Naive B cell (primary cell): Measurements from ENCODE around the gene TLCD3B. TPM values are rescaled to one million over a fixed set of nuclear protein-coding genes. Genes with fewer than 3 reads are reported as not detected.

Source experiments
- ATAC-seq, 2 donors: fragments of 150-1000 bp; cut with Tn5 transposase; 2 replicates each; pipeline ENCODE4 v1.10.0; 2021; ENCODE audit warnings: low read depth in 2 of 2, mild to moderate bottlenecking in 2 of 2, moderate library complexity in 2 of 2
- DNase-seq: peaks from one replicate; pipeline ENCODE4 v3.0.0; 2022
- H3K27ac Mint-ChIP-seq, 6 donors: one replicate each; pipeline ENCODE4 v1.8.0; 2020 to 2022; ENCODE audit warnings: mild to moderate bottlenecking in 6 of 6, mixed read lengths in 6 of 6, moderate library complexity in 5 of 6, inconsistent platforms in 2 of 6
- H3K27me3 Mint-ChIP-seq, 3 donors: one replicate each; pipeline ENCODE4 v1.8.0; 2021 to 2022; ENCODE audit warnings: mixed read lengths in 3 of 3, mild to moderate bottlenecking in 1 of 3
- H3K36me3 Mint-ChIP-seq, 2 donors: one replicate each; pipeline ENCODE4 v1.8.0; 2020 to 2022; ENCODE audit warnings: mixed read lengths in 2 of 2, inconsistent platforms in 1 of 2, mild to moderate bottlenecking in 1 of 2
- H3K4me1 Mint-ChIP-seq, 3 donors: one replicate each; pipeline ENCODE4 v1.8.0; 2020 to 2022; ENCODE audit warnings: mixed read lengths in 3 of 3, inconsistent platforms in 1 of 3, mild to moderate bottlenecking in 1 of 3, moderate library complexity in 1 of 3
- H3K4me3 Mint-ChIP-seq, 8 donors: one replicate each; pipeline ENCODE4 v1.8.0; 2020 to 2022; ENCODE audit warnings: mild to moderate bottlenecking in 8 of 8, mixed read lengths in 8 of 8, moderate library complexity in 8 of 8, inconsistent platforms in 2 of 8
- H3K9me3 Mint-ChIP-seq, 7 donors: one replicate each; pipeline ENCODE4 v1.8.0; 2020 to 2022; ENCODE audit warnings: mixed read lengths in 7 of 7, mild to moderate bottlenecking in 5 of 7, inconsistent platforms in 2 of 7, moderate library complexity in 1 of 7
- polyA plus RNA-seq, 6 donors: library from polyadenylated mRNA; unstranded; fragments of 300-500 nt; fragmentation: Illumina TruSeq; gene quantifications; one replicate each; pipeline ENCODE4 v1.2.3, GENCODE V29; 2021; ENCODE audit warnings: low read depth in 6 of 6

Gene TLCD3B
- polyA plus RNA-seq, 6 donors from 2014 or later, result not detected

DNA sequence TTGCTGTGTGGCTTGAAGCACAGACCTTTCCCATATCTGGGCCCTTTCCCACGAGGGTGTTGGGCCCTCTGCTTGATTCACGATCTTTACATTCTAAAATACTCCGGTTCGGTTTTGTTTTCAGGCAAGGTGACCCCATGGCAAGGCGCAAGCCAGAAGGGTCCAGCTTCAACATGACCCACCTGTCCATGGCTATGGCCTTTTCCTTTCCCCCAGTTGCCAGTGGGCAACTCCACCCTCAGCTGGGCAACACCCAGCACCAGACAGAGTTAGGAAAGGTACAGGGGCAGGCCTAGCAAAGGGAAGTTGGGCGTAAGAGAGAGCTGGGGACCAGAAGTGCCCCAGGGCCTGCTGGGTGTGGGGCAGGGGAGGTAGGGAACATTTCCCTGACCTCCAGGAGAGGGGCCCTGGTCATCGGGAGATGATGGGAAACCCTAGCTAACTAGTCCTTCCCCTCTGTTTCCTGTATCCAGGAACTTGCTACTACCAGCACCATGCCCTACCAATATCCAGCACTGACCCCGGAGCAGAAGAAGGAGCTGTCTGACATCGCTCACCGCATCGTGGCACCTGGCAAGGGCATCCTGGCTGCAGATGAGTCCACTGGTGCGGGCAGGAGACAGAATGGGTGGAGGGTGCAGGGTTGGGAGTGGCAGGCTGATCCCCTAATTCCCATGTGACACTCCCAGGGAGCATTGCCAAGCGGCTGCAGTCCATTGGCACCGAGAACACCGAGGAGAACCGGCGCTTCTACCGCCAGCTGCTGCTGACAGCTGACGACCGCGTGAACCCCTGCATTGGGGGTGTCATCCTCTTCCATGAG is 35.9 kb upstream of the TLCD3B start:
- Mint-ChIP-seq H3K4me1 (peaks cover 21 to 36% (median 29%) of the 10 kb centered on the region in 3 donors), H3K27me3 (no peaks in the 10 kb centered on the region), H3K27ac (peak overlapping the region in 5 of 6 donors; percentile 48 to 94 (median 85)), H3K36me3 (peaks cover 0 to 4% of the 10 kb centered on the region in 2 donors), H3K4me3 (peak overlapping the region; percentile 91 to 100 (median 99)), H3K9me3 (no peaks in the 10 kb centered on the region)
- DNase-seq (no peak), ATAC-seq (no peak)

DNA sequence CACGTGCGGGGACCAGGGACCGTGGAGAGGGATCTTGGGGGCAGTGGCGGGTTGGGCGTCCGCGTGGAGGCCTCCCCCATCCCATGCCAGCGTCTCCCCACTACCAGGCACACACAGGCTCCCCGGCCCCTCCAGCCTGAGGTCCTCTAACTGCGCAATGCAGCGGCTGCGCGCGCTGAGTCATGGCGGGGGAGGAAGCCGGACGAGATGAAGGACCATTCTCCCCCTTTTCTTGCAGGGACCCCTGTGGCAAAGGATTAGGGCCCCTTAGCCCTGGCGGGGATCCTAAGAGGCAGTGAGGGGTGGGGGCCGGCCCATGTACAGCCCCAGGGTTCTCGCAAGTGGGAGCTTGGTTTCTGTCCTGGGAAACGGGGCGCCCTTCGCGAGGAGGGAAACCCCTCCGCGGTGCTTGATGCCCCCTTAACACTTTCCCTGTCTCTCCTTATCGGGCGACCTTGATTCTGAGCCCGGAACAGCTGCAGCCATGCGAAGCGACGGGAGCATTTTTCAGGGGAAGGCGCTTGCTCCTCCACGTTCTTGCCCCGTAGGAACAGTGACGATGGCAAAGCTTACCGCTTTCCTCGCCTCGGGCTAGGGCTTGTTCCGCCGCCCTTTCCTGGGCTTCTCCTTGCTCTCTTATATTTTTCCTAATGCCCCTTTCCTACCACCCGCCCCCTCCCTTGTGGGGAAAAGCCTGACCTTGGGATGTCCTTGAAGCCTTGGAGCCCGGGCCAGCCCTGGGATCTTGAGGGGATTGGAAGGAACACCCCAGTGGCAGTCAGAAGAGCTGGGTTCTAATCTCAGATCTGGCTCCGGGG is 35.1 kb upstream of the TLCD3B start:
- peak overlapping the region; percentile 91 to 100 (median 99) for H3K4me3 Mint-ChIP-seq
- no peak for ATAC-seq
- H3K4me1 Mint-ChIP-seq, result peaks cover 21 to 36% (median 29%) of the 10 kb centered on the region in 3 donors
- peak overlapping the region; percentile 27 to 98 (median 93) for H3K27ac Mint-ChIP-seq
- H3K27me3 Mint-ChIP-seq, result no peaks in the 10 kb centered on the region
- no peak for DNase-seq
- no peaks in the 10 kb centered on the region for H3K9me3 Mint-ChIP-seq
- H3K36me3 Mint-ChIP-seq, result peaks cover 0 to 4% of the 10 kb centered on the region in 2 donors

DNA sequence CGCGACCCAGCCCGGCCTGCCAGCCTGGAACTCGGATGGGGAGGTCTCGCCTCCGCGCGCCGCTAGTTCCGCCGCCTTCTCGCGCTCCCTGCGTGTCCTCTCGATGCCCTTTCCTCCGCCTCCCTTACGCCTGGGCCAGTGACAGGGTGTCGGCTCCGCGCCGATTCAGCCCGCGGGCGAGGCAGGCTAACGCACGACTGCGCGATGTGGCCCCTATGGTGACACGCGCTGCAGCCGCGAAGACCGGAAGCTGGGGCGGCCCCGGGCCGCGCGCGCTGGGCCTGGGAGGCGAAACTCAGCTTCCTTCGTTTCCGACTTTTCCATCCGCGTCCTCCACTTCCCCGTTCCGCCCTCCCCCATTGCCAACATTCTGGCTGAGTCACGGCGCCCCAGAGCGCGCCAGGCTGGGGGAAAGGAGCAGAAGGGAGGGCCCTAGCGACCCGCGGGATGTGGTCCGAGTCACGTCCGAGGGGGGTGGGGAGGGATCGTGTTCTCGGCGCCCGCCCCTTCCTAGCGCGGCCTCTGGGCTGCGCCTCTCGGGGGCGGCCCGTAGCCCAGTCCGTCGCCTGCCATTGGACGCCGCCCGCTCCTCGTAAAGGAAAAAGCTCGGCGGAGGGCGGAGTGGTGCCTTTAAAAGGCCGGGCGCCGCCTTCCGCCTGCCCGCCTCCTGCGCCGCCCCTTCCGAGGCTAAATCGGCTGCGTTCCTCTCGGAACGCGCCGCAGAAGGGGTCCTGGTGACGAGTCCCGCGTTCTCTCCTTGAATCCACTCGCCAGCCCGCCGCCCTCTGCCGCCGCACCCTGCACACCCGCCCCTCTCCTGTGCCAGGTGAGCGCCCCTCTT is 34.3 kb upstream of the TLCD3B start, which contains the start of gene ALDOA:
Gene ALDOA (plus strand): TSS at position 659 of the 841 bp plus-strand sequence. CDS start 1,138 bp downstream, outside the sequence.
- DNase-seq (peak; percentile 95), ATAC-seq (peak; percentile 83)
- no peaks in the 10 kb centered on the region for H3K9me3 Mint-ChIP-seq
- peaks cover 21 to 39% (median 29%) of the 10 kb centered on the region in 3 donors for H3K4me1 Mint-ChIP-seq
- peak within 1 kb of the TSS; percentile 88 to 99 (median 98) for H3K27ac Mint-ChIP-seq
- no peaks in the 10 kb centered on the region for H3K27me3 Mint-ChIP-seq
- H3K36me3 Mint-ChIP-seq, result peaks cover 0 to 4% of the 10 kb centered on the region in 2 donors
- peak within 1 kb of the TSS; percentile 91 to 100 (median 99) for H3K4me3 Mint-ChIP-seq

DNA sequence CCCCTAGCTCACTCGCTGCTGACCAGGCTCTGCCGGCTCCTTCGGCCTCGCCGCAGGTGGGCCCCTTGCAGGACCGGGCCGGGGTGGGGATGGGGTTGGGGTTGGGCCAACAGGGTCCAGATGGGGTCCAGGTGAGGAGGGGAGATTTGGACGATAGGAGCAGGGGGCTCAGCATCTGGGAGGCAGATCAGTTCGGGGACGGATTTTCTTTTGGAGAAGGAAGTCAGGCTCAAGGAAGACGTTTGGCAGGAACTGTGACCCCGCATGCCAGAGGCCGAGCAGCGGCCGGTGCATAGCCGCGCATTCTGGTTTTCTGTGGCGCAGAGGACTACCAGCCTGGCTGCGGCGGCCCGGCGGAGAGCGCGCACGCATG is 33.6 kb upstream of the TLCD3B start:
- H3K4me3 Mint-ChIP-seq, result peak overlapping the region; percentile 91 to 100 (median 99)
- no peaks in the 10 kb centered on the region for H3K27me3 Mint-ChIP-seq
- H3K36me3 Mint-ChIP-seq, result peaks cover 0 to 4% of the 10 kb centered on the region in 2 donors
- ATAC-seq (no peak), DNase-seq (no peak)
- H3K27ac Mint-ChIP-seq, result peak overlapping the region; percentile 88 to 99 (median 98)
- H3K9me3 Mint-ChIP-seq, result no peaks in the 10 kb centered on the region
- H3K4me1 Mint-ChIP-seq, result peaks cover 21 to 39% (median 29%) of the 10 kb centered on the region in 3 donors

DNA sequence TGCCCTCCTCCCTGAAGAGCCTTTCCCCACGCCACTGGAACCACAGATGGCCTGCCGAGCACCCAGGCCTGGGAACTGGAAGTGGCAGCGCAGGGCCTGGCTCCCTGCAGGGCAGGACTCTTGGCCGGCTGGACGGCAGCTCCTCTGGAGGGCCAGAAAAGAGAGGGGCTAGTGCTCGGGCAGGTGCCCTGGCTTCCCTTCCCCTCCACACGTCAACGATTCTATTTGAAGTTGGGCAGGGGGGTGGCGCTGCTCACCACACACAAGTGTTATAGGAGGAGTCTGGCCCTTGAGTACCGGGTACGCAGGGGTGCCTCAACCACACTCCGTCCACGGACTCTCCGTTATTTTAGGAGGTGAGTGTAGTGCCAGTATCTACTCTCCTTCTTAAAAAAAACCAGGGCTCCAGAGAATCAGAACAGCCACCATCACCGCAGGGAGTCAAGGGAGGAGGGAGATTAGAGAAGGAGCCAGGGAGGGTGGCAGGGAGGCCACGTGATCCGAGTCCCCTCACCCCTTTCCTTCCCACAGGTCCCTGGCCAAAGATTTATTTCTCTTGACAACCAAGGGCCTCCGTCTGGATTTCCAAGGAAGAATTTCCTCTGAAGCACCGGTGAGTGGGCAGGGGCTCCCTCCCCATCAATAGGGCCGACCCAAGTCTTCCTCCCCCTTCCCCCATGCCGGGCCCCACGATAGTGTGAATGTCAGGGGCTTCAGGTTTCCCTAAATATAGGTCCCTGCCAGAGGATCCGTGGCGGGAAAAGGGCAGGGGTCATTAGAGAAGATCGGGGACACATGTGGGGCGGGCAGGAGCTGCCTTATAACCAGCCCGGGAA is 33.0 kb upstream of the TLCD3B start:
- peaks cover 21 to 34% (median 29%) of the 10 kb centered on the region in 3 donors for H3K4me1 Mint-ChIP-seq
- no peaks in the 10 kb centered on the region for H3K36me3 Mint-ChIP-seq
- no peaks in the 10 kb centered on the region for H3K27me3 Mint-ChIP-seq
- peak; percentile 74 for DNase-seq
- peak overlapping the region; percentile 91 to 100 (median 99) for H3K4me3 Mint-ChIP-seq
- peak overlapping the region; percentile 92 to 99 (median 98) for H3K27ac Mint-ChIP-seq
- no peaks in the 10 kb centered on the region for H3K9me3 Mint-ChIP-seq
- ATAC-seq, result peak; percentile 46

DNA sequence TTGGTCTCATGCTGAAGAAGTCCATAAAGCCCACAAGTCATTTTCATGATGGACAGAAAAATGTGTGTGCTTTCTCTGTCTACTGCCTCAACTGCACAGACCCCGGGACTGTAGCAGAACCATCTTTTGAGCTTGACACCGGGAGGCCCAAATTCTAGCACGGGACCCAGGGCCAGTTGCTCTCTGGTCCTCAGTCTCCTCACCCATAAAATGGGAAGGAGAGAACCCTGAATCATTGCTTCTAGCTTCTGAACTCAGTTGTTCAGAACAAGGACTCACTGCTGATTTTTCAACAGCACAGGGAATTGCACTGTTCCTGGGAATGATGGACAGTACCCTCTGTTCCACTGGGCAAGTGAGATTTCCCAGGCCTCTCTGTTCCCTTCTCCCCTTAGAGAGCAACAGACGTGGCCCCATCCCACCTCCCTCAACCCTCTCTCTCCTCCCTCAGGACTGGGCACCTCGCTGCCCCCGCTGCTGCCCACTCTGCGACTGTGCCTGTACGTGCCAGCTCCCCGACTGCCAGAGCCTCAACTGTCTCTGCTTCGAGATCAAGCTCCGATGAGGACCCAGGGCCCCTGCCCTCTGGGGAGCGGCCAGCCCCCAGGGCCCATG is 32.3 kb upstream of the TLCD3B start:
- peak overlapping the region; percentile 25 to 100 (median 97) for H3K4me3 Mint-ChIP-seq
- peaks cover 18 to 30% (median 29%) of the 10 kb centered on the region in 3 donors for H3K4me1 Mint-ChIP-seq
- H3K27ac Mint-ChIP-seq, result peak overlapping the region; percentile 3 to 99 (median 73)
- no peaks in the 10 kb centered on the region for H3K9me3 Mint-ChIP-seq
- ATAC-seq (no peak), DNase-seq (no peak)
- H3K36me3 Mint-ChIP-seq, result no peaks in the 10 kb centered on the region
- no peaks in the 10 kb centered on the region for H3K27me3 Mint-ChIP-seq

DNA sequence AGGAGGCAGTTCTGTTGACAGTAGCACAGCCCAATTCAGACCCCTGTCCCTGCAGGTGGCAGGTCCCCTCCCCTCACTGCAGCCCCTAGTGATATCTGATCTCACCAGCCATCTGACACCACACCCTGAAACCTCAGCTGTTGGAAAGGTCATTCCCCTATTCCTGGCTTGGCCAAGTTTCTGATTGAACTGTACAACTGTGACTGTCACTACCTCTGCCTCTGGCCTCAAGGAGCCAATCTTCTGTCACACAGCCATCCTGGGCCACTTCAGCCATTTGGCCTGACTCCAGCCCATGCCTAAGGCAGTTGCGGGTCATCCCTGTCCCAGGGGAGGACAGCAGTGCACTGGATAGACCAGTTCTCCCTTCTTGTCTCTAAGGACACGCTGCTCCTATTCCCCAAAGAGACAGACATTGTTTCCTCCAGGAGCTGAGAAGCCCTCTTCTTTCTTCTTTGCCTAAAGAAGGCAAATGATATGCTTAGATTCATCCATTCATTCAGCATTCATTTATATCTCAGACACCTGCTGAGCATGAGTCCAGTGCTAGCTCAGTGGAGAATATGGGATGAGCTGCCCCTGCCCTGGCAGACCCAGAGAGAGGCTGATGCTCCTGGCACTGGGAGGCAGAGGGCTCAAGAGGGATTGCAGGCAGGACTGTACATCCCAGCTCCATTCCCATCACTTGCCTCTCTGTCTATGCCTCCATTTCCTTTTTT is 29.9 kb upstream of the TLCD3B start:
- H3K27ac Mint-ChIP-seq, result no peak overlapping the region
- DNase-seq (no peak), ATAC-seq (no peak)
- H3K9me3 Mint-ChIP-seq, result no peaks in the 10 kb centered on the region
- H3K27me3 Mint-ChIP-seq, result no peaks in the 10 kb centered on the region
- no peaks in the 10 kb centered on the region for H3K36me3 Mint-ChIP-seq
- peaks cover 5 to 17% (median 13%) of the 10 kb centered on the region in 3 donors for H3K4me1 Mint-ChIP-seq
- H3K4me3 Mint-ChIP-seq, result peak overlapping the region in 1 of 8 donors; percentile 29

DNA sequence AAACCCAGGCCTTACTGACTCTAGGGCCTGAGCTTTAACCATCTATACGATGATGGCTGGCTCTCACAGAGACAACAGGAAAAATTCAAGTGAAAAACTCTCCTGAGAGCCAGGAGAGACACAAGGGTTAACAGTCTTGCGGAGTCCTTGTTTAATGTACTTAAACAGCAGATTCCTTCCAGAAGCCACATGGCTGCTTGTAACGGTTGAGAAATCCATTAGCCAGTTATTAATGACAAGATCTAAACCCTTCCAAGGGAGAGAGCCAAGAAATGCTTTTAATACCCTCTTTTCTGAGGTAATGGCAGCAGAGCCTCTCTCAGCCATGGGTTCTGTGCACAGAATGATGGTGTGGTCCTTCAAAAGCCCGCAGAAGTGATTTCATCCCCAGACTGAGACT is 29.3 kb upstream of the TLCD3B start:
- no peaks in the 10 kb centered on the region for H3K36me3 Mint-ChIP-seq
- no peaks in the 10 kb centered on the region for H3K27me3 Mint-ChIP-seq
- H3K9me3 Mint-ChIP-seq, result no peaks in the 10 kb centered on the region
- DNase-seq, result no peak
- no peak overlapping the region for H3K27ac Mint-ChIP-seq
- H3K4me3 Mint-ChIP-seq, result no peak overlapping the region
- ATAC-seq, result no peak
- peaks cover 5 to 17% (median 13%) of the 10 kb centered on the region in 3 donors for H3K4me1 Mint-ChIP-seq

DNA sequence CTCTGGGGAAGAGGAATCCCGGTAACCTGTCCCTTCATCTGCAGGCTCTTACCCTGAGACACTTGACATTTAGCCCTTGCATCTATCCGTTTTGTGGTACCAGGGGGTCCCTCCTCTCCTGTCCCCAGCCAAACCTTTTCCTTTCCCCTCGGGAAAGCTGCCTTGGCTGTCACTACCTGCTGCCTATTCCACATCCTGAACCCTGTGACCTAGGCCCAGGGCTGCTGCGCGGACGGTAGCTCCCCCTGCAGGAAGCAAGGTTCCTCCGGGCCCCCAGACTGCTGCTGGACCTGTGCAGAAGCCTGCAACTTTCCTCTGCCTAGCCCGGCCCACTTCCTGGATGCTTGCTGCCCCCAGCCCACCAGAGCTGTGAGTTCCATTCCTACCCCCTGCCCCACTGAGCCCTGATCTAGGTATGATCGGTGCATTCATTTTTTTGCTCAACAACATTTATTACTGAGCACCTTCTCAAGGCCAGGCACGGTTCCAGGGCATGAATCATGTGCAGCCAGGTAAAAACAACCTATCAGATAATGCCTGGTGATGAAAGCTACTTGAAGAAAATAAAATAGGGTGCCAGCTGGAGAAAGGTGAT is 24.0 kb upstream of the TLCD3B start:
- peak overlapping the region in 1 of 6 donors; percentile 32 for H3K27ac Mint-ChIP-seq
- H3K36me3 Mint-ChIP-seq, result no peaks in the 10 kb centered on the region
- H3K27me3 Mint-ChIP-seq, result no peaks in the 10 kb centered on the region
- DNase-seq, result no peak
- peak; percentile 31 to 50 for ATAC-seq
- no peaks in the 10 kb centered on the region for H3K9me3 Mint-ChIP-seq
- H3K4me3 Mint-ChIP-seq, result peak overlapping the region in 5 of 8 donors; percentile 15 to 77 (median 52)
- H3K4me1 Mint-ChIP-seq, result peaks cover 10 to 23% (median 10%) of the 10 kb centered on the region in 3 donors

DNA sequence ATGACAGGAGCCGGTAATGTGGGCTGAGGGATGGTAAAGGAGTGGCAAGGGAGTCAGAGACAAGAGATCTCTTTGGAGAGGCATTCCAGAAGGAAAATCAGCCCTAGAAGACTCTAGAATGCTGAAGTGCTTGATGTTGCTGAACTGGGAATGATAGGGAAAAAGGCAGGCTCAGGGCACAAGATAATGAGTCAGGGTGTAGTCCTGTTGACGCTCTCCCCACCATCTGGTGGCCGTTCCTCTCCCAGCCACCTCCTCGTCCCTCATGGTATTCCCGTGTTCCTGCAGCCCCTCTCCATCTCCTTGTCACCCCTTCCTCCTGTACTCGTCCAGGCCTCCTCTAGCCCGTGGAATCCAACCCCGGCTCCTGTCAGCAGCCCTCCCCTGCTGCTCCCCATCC is 23.4 kb upstream of the TLCD3B start:
- no peak for DNase-seq
- Mint-ChIP-seq H3K27me3 (no peaks in the 10 kb centered on the region), H3K27ac (peak overlapping the region in 2 of 6 donors; percentile 49 to 76)

More for the DNA sequence above, 23.4 kb upstream of the TLCD3B start:
- H3K36me3 Mint-ChIP-seq, result no peaks in the 10 kb centered on the region
- H3K4me3 Mint-ChIP-seq, result peak overlapping the region in 7 of 8 donors; percentile 51 to 93 (median 68)
- no peak for ATAC-seq
- H3K9me3 Mint-ChIP-seq, result no peaks in the 10 kb centered on the region
- H3K4me1 Mint-ChIP-seq, result peaks cover 10 to 23% (median 10%) of the 10 kb centered on the region in 3 donors
